Measurements from ENCODE around the gene SH2D7. TPM values are rescaled to one million over a fixed set of nuclear protein-coding genes. Genes with fewer than 3 reads are reported as not detected.
A peak's percentile ranks its signal among the peaks of the same experiment; 100 is the strongest.

SH2D7 gene
- total RNA-seq, 1 experiment from 2014 or later, result not detected

GRCh38 chr15:78098131-78098755, 5.9 kb downstream of the SH2D7 start:
- TF ChIP-seq CTCF (IDR thresholded peaks at IDR 0.05; ENCODE audit: insufficient read depth in 1 of 2, low read depth in 1 of 2, low read length in 1 of 2, severe bottlenecking in 1 of 2, unreplicated experiment in 1 of 2), result no peak
- Histone ChIP-seq H3K4me3 (ENCODE audit: low read depth, low read length) (no peak overlapping the region), H3K27me3 (replicated peaks; ENCODE audit: control insufficient read depth, insufficient read depth, low read length) (no peaks in the 10 kb centered on the region), H3K36me3 (ENCODE audit: control insufficient read depth, insufficient read depth, low read length) (no peaks in the 10 kb centered on the region), H3K9me3 (no peaks in the 10 kb centered on the region), H3K4me1 (peaks cover 11% of the 10 kb centered on the region)
- Mint-ChIP-seq H3K27me3 (ENCODE audit: insufficient read depth, unreplicated experiment) (no peaks in the 10 kb centered on the region), H3K36me3 (ENCODE audit: insufficient read depth, unreplicated experiment) (no peaks in the 10 kb centered on the region), H3K9me3 (ENCODE audit: unreplicated experiment) (no peaks in the 10 kb centered on the region), H3K4me1 (ENCODE audit: low read depth, unreplicated experiment) (no peaks in the 10 kb centered on the region), H3K4me3 (ENCODE audit: unreplicated experiment) (no peak overlapping the region), H3K27ac (ENCODE audit: unreplicated experiment) (no peak overlapping the region)
- BruUV-seq (replicated peaks), result no TSS peak
- ChIA-PET POLR2A (no interaction called here), CTCF (interaction anchor here (1.4 kb wide), 1 partner anchor 10 kb away, joined by 4 read pairs; no protein-coding TSS in a partner anchor)
- DNase-seq, result no peak
- intact Hi-C loops (cut with micrococcal nuclease; ENCODE audit: unreplicated experiment), result no loop called here

GRCh38 chr15:78100886-78101285, 8.5 kb downstream of the SH2D7 start:
- Mint-ChIP-seq H3K9me3 (ENCODE audit: unreplicated experiment) (no peaks in the 10 kb centered on the region), H3K4me3 (ENCODE audit: unreplicated experiment) (no peak overlapping the region), H3K4me1 (ENCODE audit: low read depth, unreplicated experiment) (peaks cover 8% of the 10 kb centered on the region), H3K27ac (ENCODE audit: unreplicated experiment) (no peak overlapping the region), H3K36me3 (ENCODE audit: insufficient read depth, unreplicated experiment) (no peaks in the 10 kb centered on the region), H3K27me3 (ENCODE audit: insufficient read depth, unreplicated experiment) (no peaks in the 10 kb centered on the region)
- no peaks in the 10 kb centered on the region for H3K27me3 ChIP-seq (replicated peaks; ENCODE audit: control insufficient read depth, insufficient read depth, low read length)
- intact Hi-C loops (cut with micrococcal nuclease; ENCODE audit: unreplicated experiment), result no loop called here
- H3K9me3 ChIP-seq, result no peaks in the 10 kb centered on the region
- BruUV-seq (replicated peaks), result no TSS peak
- H3K36me3 ChIP-seq (ENCODE audit: control insufficient read depth, insufficient read depth, low read length), result no peaks in the 10 kb centered on the region
- ChIA-PET CTCF (no interaction called here), POLR2A (no interaction called here)
- no peak for DNase-seq
- TF ChIP-seq CTCF (IDR thresholded peaks at IDR 0.05; ENCODE audit: insufficient read depth in 1 of 2, low read depth in 1 of 2, low read length in 1 of 2, severe bottlenecking in 1 of 2, unreplicated experiment in 1 of 2), result no peak
- no peak overlapping the region for H3K4me3 ChIP-seq (ENCODE audit: low read depth, low read length)
- peaks cover 11% of the 10 kb centered on the region; the same call in 1 of the 2 replicates for H3K4me1 ChIP-seq

- Histone ChIP-seq H3K36me3 (ENCODE audit: control insufficient read depth, insufficient read depth, low read length) (no peaks in the 10 kb centered on the region), H3K27me3 (replicated peaks; ENCODE audit: control insufficient read depth, insufficient read depth, low read length) (no peaks in the 10 kb centered on the region), H3K4me3 (ENCODE audit: low read depth, low read length) (no peak overlapping the region), H3K4me1 (peaks cover 11% of the 10 kb centered on the region; the same call in 1 of the 2 replicates), H3K9me3 (no peaks in the 10 kb centered on the region)
- DNase-seq, result peak; percentile 34 to 52
- ChIA-PET POLR2A (no interaction called here), CTCF (no interaction called here)
- H3K9me3 Mint-ChIP-seq (ENCODE audit: unreplicated experiment), result no peaks in the 10 kb centered on the region
- no peak overlapping the region for H3K4me3 Mint-ChIP-seq (ENCODE audit: unreplicated experiment)
- no peaks in the 10 kb centered on the region for H3K27me3 Mint-ChIP-seq (ENCODE audit: insufficient read depth, unreplicated experiment)
- no peaks in the 10 kb centered on the region for H3K36me3 Mint-ChIP-seq (ENCODE audit: insufficient read depth, unreplicated experiment)
- intact Hi-C loops (cut with micrococcal nuclease; ENCODE audit: unreplicated experiment), result no loop called here
- BruUV-seq (replicated peaks), result no TSS peak
- TF ChIP-seq CTCF (IDR thresholded peaks at IDR 0.05; ENCODE audit: insufficient read depth in 1 of 2, low read depth in 1 of 2, low read length in 1 of 2, severe bottlenecking in 1 of 2, unreplicated experiment in 1 of 2), result no peak
- H3K4me1 Mint-ChIP-seq (ENCODE audit: low read depth, unreplicated experiment), result peaks cover 8% of the 10 kb centered on the region
- no peak overlapping the region for H3K27ac Mint-ChIP-seq (ENCODE audit: unreplicated experiment)
Measured at GRCh38 chr15:78101423-78102105, 9.2 kb downstream of the SH2D7 start.

Measured in Caco-2 (cell line).